Measurements from ENCODE around the gene CFH. TPM values are rescaled to one million over a fixed set of nuclear protein-coding genes. Genes with fewer than 3 reads are reported as not detected.
"Not testable (repeated sequence)": the region's sequence is repeated elsewhere in the genome, so short reads cannot be mapped to it uniquely, and the experiment has no call there.

Gene CFH
- total and polyA plus RNA-seq, 8 donors = 5.5 to 198 (median 43.9) TPM

DNA sequence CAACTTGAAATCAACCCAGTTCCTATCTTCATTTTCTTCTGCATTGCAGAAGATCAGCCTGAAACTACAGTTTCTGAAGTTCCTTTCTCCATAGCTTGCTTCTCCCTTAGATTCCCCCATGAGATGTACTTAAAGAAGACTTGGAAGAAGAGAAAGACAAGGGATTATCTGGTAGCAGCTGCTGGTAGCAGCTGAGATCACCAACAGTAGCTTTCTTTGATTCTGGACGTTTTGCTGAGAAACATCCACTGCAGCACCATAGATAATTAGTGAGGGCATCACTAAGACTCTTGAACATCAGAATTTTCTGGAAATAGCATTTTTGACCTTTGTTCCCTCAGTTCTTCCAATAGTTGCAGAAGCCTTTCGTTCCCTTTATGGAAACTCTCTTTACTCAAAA, 122.3 kb downstream of the CFH start:
- Histone ChIP-seq H3K27me3 (no peaks in the 10 kb centered on the region), H3K36me3 (no peaks in the 10 kb centered on the region), H3K27ac (no peak overlapping the region), H3K4me3 (no peak overlapping the region), H3K9me3 (no peaks in the 10 kb centered on the region), H3K4me1 (no peaks in the 10 kb centered on the region)
- no peak for DNase-seq
- TF ChIP-seq CTCF (IDR thresholded peaks at IDR 0.05) = no peak
- no peak for TF ChIP-seq EP300 (IDR thresholded peaks at IDR 0.05)
- no peak for TF ChIP-seq POLR2A (IDR thresholded peaks at IDR 0.05)
- TF ChIP-seq POLR2AphosphoS5 (IDR thresholded peaks at IDR 0.05) = no peak
- intact Hi-C loops (cut with DNase I; ENCODE audit: low total_unique reads) = no loop called here
- WGBS, 5 donors = 39 to 54% (median 41%) methylated on average over 2 of the region's 2 CpGs

- DNase-seq = no peak
- Histone ChIP-seq H3K9me3 (no peaks in the 10 kb centered on the region), H3K4me1 (no peaks in the 10 kb centered on the region), H3K4me3 (no peak within 1 kb of the TSS), H3K27me3 (no peaks in the 10 kb centered on the region), H3K27ac (no peak within 1 kb of the TSS), H3K36me3 (no peaks in the 10 kb centered on the region)
- intact Hi-C loops (cut with DNase I; ENCODE audit: low total_unique reads) = no loop called here
- no peak for TF ChIP-seq CTCF (IDR thresholded peaks at IDR 0.05)
- TF ChIP-seq EP300 (IDR thresholded peaks at IDR 0.05) = no peak
- no peak for TF ChIP-seq POLR2A (IDR thresholded peaks at IDR 0.05)
- no peak for TF ChIP-seq POLR2AphosphoS5 (IDR thresholded peaks at IDR 0.05)
Observed at GRCh38 chr1:196774603-196775002, 122.8 kb downstream of the CFH start, which contains the start of gene CFHR3. TSS of gene CFHR3 (plus strand) at chr1:196774840. CDS start at chr1:196774887, 47 bp downstream.

- no peaks in the 10 kb centered on the region for H3K4me1 ChIP-seq
- no peak overlapping the region for H3K4me3 ChIP-seq
- WGBS, 5 donors = 86 to 90% (median 88%) methylated on average over 13 of the region's 13 CpGs
- intact Hi-C loops (cut with DNase I; ENCODE audit: low total_unique reads) = no loop called here
- no peak overlapping the region for H3K27ac ChIP-seq
- H3K9me3 ChIP-seq = no peaks in the 10 kb centered on the region
- no peak for TF ChIP-seq EP300 (IDR thresholded peaks at IDR 0.05)
- TF ChIP-seq POLR2A (IDR thresholded peaks at IDR 0.05) = no peak
- no peak for TF ChIP-seq CTCF (IDR thresholded peaks at IDR 0.05)
- TF ChIP-seq POLR2AphosphoS5 (IDR thresholded peaks at IDR 0.05) = no peak
- DNase-seq = no peak
- H3K27me3 ChIP-seq = no peaks in the 10 kb centered on the region
- H3K36me3 ChIP-seq = no peaks in the 10 kb centered on the region
Observed at GRCh38 chr1:196777603-196778002, 125.8 kb downstream of the CFH start.

- TF ChIP-seq POLR2A (IDR thresholded peaks at IDR 0.05) (no peak), EP300 (IDR thresholded peaks at IDR 0.05) (no peak), CTCF (IDR thresholded peaks at IDR 0.05) (no peak), POLR2AphosphoS5 (IDR thresholded peaks at IDR 0.05) (no peak)
- Histone ChIP-seq H3K27me3 (no peaks in the 10 kb centered on the region), H3K9me3 (no peaks in the 10 kb centered on the region), H3K4me3 (no peak overlapping the region), H3K27ac (no peak overlapping the region), H3K36me3 (no peaks in the 10 kb centered on the region), H3K4me1 (no peaks in the 10 kb centered on the region)
- no peak for DNase-seq
- intact Hi-C loops (cut with DNase I; ENCODE audit: low total_unique reads) = no loop called here
- WGBS, 5 donors = 84 to 94% (median 93%) methylated on average over 1 of the region's 1 CpG
Observed at GRCh38 chr1:196779093-196779492, 127.2 kb downstream of the CFH start.

DNA sequence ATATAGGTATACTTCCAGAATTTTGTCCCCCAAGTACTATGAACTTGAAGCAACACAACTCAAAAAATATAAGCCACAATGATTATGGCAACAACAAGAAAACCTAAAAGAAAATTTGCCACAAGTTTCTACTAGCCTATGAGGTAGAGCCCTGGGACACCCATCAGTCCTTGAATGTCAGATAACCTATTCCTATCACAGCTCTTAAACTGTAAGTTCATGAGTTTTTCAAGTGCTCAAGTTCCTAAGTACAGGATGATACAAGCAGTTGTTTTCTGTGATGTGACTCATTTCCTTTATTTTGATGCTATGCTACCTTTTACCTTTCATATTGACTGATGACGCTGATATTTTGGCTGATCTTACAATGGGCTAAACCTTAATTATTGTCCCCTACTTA, 139.4 kb downstream of the CFH start:
- H3K4me1 ChIP-seq; H3K27me3 ChIP-seq; H3K9me3 ChIP-seq; H3K36me3 ChIP-seq; DNase-seq; H3K4me3 ChIP-seq; intact Hi-C loops (cut with DNase I; ENCODE audit: low total_unique reads); H3K27ac ChIP-seq: not testable (repeated sequence)
- 76 to 89% (median 86%) methylated on average over 1 of the region's 1 CpG; no CpG with 5 or more reads in 1 of the 5 donors for WGBS, 5 donors

- not testable (repeated sequence) for DNase-seq
Observed at GRCh38 chr1:196794103-196794502, 142.3 kb downstream of the CFH start.

More at GRCh38 chr1:196794103-196794502, 142.3 kb downstream of the CFH start:
- 18 to 36% (median 26%) methylated on average over 3 to 4 of the region's 4 CpGs for WGBS, 5 donors
- H3K9me3 ChIP-seq; H3K4me1 ChIP-seq; H3K27me3 ChIP-seq; H3K36me3 ChIP-seq; intact Hi-C loops (cut with DNase I; ENCODE audit: low total_unique reads); H3K4me3 ChIP-seq; H3K27ac ChIP-seq: not testable (repeated sequence)

All from stomach (tissue), 9 donors.